HG02884 (cell line): Measurements from ENCODE around the gene NSMCE4A.
"Not testable (repeated sequence)": the region's sequence is repeated elsewhere in the genome, so short reads cannot be mapped to it uniquely, and the experiment has no call there.

Experiments used
- ATAC-seq: cut with Tn5 transposase; IDR thresholded peaks from one replicate; pipeline ENCODE4 v1.9.1; 2021; ENCODE audit warnings: mild to moderate bottlenecking, moderate library complexity; ENCODE audit not compliant: unreplicated experiment

NSMCE4A gene

GRCh38 chr10:121974535-121975294 lies at the start of gene NSMCE4A:
NSMCE4A (minus strand) TSS chr10:121975217; CDS start chr10:121975165, 52 bp downstream.
- peak; percentile 80 for ATAC-seq

- ATAC-seq, result not testable (repeated sequence)
Observed at GRCh38 chr10:122023257-122023656, 48.2 kb upstream of the NSMCE4A start.

GRCh38 chr10:122022276-122022675 lies 47.3 kb upstream of the NSMCE4A start:
- no peak for ATAC-seq

GRCh38 chr10:122021828-122022227 lies 46.8 kb upstream of the NSMCE4A start:
- no peak for ATAC-seq

- ATAC-seq, result no peak
Observed at GRCh38 chr10:122021379-122021778, 46.4 kb upstream of the NSMCE4A start.

- ATAC-seq, result no peak
Observed at GRCh38 chr10:122020226-122020625, 45.2 kb upstream of the NSMCE4A start.

- ATAC-seq, result no peak
Observed at GRCh38 chr10:122019414-122019975, 44.5 kb upstream of the NSMCE4A start.

GRCh38 chr10:122018951-122019413 lies 44.0 kb upstream of the NSMCE4A start:
- ATAC-seq, result no peak

GRCh38 chr10:122018491-122018890 lies 43.5 kb upstream of the NSMCE4A start:
- no peak for ATAC-seq

- ATAC-seq, result not testable (repeated sequence)
Observed at GRCh38 chr10:122017926-122018325, 42.9 kb upstream of the NSMCE4A start.

- no peak for ATAC-seq
Observed at GRCh38 chr10:122014652-122015248, 39.7 kb upstream of the NSMCE4A start.

- no peak for ATAC-seq
Observed at GRCh38 chr10:122013311-122013780, 38.3 kb upstream of the NSMCE4A start.

- ATAC-seq, result no peak
Observed at GRCh38 chr10:122012731-122013130, 37.7 kb upstream of the NSMCE4A start.

- no peak for ATAC-seq
Observed at GRCh38 chr10:122010405-122011050, 35.5 kb upstream of the NSMCE4A start.

GRCh38 chr10:122007415-122007814 lies 32.4 kb upstream of the NSMCE4A start:
- no peak for ATAC-seq

- ATAC-seq, result no peak
Observed at GRCh38 chr10:122001698-122002097, 26.7 kb upstream of the NSMCE4A start.

- no peak for ATAC-seq
Observed at GRCh38 chr10:121999301-121999700, 24.3 kb upstream of the NSMCE4A start.

GRCh38 chr10:121998462-121998861 lies 23.4 kb upstream of the NSMCE4A start:
- no peak for ATAC-seq

- no peak for ATAC-seq
Observed at GRCh38 chr10:121994429-121994941, 19.5 kb upstream of the NSMCE4A start.

- not testable (repeated sequence) for ATAC-seq
Observed at GRCh38 chr10:121991727-121992126, 16.7 kb upstream of the NSMCE4A start.

- no peak for ATAC-seq
Observed at GRCh38 chr10:121990015-121990677, 15.1 kb upstream of the NSMCE4A start.
